ELF-1 (cell line): ENCODE results near the gene EWSR1.
"Not testable (repeated sequence)": the region's sequence is repeated elsewhere in the genome, so short reads cannot be mapped to it uniquely, and the experiment has no call there.

Experiments
- DNase-seq: peaks from one replicate; pipeline ENCODE4 v3.0.0-alpha.2; 2016; ENCODE audit warnings: low read depth, low spot score

EWSR1 gene

GRCh38 chr22:29267858-29268510 is at the start of gene EWSR1, which contains the start of gene RHBDD3:
EWSR1 (plus strand) TSS chr22:29268268; CDS start chr22:29268337, 69 bp downstream.
RHBDD3 (minus strand) TSS chr22:29267981; CDS start chr22:29265626, 2,355 bp downstream.
- DNase-seq, result peak; percentile 96

GRCh38 chr22:29218758-29219408 is 49.2 kb upstream of the EWSR1 start:
- DNase-seq, result no peak

GRCh38 chr22:29219409-29219782 is 48.7 kb upstream of the EWSR1 start:
- DNase-seq, result not testable (repeated sequence)

- peak; percentile 45 for DNase-seq
Measured at GRCh38 chr22:29219881-29220670, 48.0 kb upstream of the EWSR1 start.

- no peak for DNase-seq
Measured at GRCh38 chr22:29224121-29224858, 43.8 kb upstream of the EWSR1 start.

- DNase-seq, result no peak
Measured at GRCh38 chr22:29224859-29225410, 43.1 kb upstream of the EWSR1 start.

GRCh38 chr22:29225422-29226090 is 42.5 kb upstream of the EWSR1 start:
- DNase-seq, result peak; percentile 33

GRCh38 chr22:29226351-29226981 is 41.6 kb upstream of the EWSR1 start:
- DNase-seq, result no peak

- DNase-seq, result no peak
Measured at GRCh38 chr22:29230972-29231875, 36.8 kb upstream of the EWSR1 start.

- DNase-seq, result no peak
Measured at GRCh38 chr22:29231971-29232959, 35.8 kb upstream of the EWSR1 start.

- no peak for DNase-seq
Measured at GRCh38 chr22:29233277-29233877, 34.7 kb upstream of the EWSR1 start.

- DNase-seq, result peak; percentile 25
Measured at GRCh38 chr22:29240481-29240880, 27.6 kb upstream of the EWSR1 start.

GRCh38 chr22:29243874-29244446 is 24.1 kb upstream of the EWSR1 start:
- no peak for DNase-seq

- no peak for DNase-seq
Measured at GRCh38 chr22:29244785-29245625, 23.1 kb upstream of the EWSR1 start.

- peak; percentile 81 for DNase-seq
Measured at GRCh38 chr22:29245626-29246385, 22.3 kb upstream of the EWSR1 start.

- not testable (repeated sequence) for DNase-seq
Measured at GRCh38 chr22:29247891-29248290, 20.2 kb upstream of the EWSR1 start.
